Astrocyte of the cerebellum (primary cell): Measurements from ENCODE around the gene KRABD2.

ENCODE experiments used
- DNase-seq: peaks from one replicate; pipeline ENCODE4 v3.0.0-alpha.2; 2011; ENCODE audit warnings: low read depth
- H3K4me3 ChIP-seq: 2 replicates; pipeline ENCODE4 v1.5.1; 2011; ENCODE audit warnings: mild to moderate bottlenecking, low read depth, low read length, moderate library complexity
- in situ Hi-C: cut with HindIII; loops from 2 replicates; pipeline ENCODE4 v1.10.0; 2017; ENCODE audit warnings: low sequenced_read_pairs
- TF ChIP-seq, protein P1 (sequence below): IDR thresholded peaks from 2 replicates; pipeline ENCODE4 v1.5.1; 2012; ENCODE audit warnings: low read length, low read depth, moderate library complexity, mild to moderate bottlenecking; ENCODE audit errors: missing control alignments

KRABD2 gene

GRCh38 chr17:8393470-8394231 lies 17.1 kb upstream of the KRABD2 start:
- in situ Hi-C loops = no loop called here
- TF ChIP-seq, protein P1, sequence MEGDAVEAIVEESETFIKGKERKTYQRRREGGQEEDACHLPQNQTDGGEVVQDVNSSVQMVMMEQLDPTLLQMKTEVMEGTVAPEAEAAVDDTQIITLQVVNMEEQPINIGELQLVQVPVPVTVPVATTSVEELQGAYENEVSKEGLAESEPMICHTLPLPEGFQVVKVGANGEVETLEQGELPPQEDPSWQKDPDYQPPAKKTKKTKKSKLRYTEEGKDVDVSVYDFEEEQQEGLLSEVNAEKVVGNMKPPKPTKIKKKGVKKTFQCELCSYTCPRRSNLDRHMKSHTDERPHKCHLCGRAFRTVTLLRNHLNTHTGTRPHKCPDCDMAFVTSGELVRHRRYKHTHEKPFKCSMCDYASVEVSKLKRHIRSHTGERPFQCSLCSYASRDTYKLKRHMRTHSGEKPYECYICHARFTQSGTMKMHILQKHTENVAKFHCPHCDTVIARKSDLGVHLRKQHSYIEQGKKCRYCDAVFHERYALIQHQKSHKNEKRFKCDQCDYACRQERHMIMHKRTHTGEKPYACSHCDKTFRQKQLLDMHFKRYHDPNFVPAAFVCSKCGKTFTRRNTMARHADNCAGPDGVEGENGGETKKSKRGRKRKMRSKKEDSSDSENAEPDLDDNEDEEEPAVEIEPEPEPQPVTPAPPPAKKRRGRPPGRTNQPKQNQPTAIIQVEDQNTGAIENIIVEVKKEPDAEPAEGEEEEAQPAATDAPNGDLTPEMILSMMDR = no peak
- DNase-seq = no peak
- no peak overlapping the region for H3K4me3 ChIP-seq

- no peak for DNase-seq
- in situ Hi-C loops = no loop called here
- no peak overlapping the region for H3K4me3 ChIP-seq
- TF ChIP-seq, protein P1 = no peak
These were observed 16.4 kb upstream of the KRABD2 start for GRCh38 chr17:8392674-8393469.

GRCh38 chr17:8392274-8392673 lies 15.8 kb upstream of the KRABD2 start:
- in situ Hi-C loops = no loop called here
- TF ChIP-seq, protein P1 = no peak
- H3K4me3 ChIP-seq = no peak overlapping the region
- no peak for DNase-seq

DNA sequence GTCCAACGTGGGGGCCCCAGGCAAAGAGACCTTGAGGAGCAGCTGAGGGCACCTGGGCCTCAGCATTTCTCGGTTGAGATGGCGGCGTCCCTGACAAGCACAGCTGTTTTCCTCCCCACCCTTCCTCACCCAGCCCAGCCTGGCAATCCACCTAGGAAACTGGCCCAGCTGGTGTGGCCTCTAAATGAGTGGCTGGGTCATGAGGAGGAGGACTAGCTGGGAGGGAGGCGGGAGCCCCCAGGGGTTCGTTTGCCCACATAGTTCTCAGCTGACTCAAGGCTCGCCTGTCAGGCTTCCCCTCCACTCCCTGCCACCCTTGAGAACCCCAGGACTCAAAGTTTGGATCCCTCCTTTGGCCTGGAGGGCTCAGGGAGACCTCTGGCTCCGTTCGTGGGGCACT lies 15.2 kb upstream of the KRABD2 start:
- in situ Hi-C loops = no loop called here
- H3K4me3 ChIP-seq = no peak overlapping the region
- no peak for DNase-seq
- TF ChIP-seq, protein P1 = no peak

DNA sequence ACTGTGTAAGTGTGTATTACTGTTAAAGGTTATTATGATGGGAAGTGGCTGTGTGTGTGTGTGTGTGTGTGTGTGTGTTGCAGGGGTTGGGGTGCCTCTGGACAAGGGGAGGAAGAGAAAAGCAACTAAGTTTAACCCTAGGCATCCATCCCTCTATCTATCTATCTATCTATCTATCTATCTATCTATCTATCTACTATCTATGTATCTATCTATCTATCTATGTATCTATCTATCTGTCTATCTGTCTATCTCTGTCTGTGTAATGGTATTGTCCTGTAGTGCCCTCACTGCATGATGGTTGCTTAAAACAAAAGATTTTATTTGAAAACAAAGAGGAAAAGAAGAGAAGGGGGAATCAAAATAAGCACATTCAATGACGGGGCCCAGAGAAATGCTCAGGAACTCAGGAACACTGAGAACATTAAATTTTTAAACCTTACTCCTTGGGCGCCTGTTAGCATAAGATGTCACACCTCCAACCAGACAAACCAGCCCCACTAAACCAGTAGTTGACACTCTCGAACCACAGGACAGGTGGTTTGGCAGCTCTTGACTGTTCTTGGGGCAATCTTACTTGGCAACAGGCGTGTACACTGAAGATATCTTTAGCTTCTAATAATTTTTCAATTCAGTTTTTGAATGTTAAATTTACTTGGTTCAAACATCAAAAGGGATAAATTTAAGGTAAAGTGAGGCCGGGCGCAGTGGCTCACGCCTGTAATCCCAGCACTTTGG lies 11.6 kb upstream of the KRABD2 start:
- TF ChIP-seq, protein P1 = no peak
- DNase-seq = no peak
- in situ Hi-C loops = no loop called here
- no peak overlapping the region for H3K4me3 ChIP-seq

GRCh38 chr17:8386841-8387240 lies 10.3 kb upstream of the KRABD2 start:
- no peak overlapping the region for H3K4me3 ChIP-seq
- TF ChIP-seq, protein P1 = no peak
- DNase-seq = no peak
- in situ Hi-C loops = no loop called here
